Embryonic facial prominence (tissue), 1 donor: ENCODE results near the gene ERBB4.

Experiments
- DNase-seq: peaks from one replicate; pipeline ENCODE4 v3.0.0-alpha.2; 2016; ENCODE audit errors: extremely low spot score

The ERBB4 gene

DNA sequence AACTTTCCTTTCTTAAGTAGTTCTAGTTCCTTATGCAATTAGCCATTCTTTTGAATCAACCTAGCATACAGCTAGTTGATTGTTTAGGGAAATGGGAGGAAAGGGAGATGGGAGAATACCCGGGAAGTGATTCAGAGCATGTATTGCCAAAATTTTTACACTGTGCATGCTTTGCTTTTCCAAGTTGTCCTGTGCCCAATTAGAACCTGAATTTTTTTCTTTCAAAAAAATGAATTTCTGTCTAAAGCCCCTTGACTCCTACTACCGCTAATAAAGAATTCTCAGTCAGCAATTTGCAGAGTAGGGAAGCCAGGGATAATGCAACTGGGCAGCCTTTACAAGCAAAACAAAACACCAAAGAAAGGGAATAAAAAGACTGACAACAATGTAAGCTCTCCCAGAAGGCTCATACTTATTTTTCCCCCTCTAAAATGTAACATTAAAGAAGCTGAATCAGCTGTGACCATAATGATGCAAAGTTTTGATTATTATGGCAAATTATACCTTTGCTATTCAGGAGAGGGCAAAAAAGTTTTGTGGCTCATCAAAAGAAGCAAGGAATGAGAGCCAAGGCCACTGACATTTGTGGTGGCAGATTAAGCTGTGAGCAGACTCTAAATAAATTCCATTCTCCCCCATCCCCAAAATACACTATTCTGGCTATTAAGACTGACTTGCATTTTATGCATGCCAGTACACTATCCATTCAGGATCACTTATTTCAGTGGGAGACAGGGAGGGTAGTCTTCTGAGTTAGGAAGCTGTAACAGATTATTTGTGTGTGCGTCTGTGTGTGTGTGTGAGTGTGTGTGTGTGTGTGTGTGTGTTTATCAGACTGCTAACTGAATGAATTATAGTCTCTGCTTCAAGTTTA, 174.3 kb downstream of the ERBB4 start:
- DNase-seq: no peak

DNA sequence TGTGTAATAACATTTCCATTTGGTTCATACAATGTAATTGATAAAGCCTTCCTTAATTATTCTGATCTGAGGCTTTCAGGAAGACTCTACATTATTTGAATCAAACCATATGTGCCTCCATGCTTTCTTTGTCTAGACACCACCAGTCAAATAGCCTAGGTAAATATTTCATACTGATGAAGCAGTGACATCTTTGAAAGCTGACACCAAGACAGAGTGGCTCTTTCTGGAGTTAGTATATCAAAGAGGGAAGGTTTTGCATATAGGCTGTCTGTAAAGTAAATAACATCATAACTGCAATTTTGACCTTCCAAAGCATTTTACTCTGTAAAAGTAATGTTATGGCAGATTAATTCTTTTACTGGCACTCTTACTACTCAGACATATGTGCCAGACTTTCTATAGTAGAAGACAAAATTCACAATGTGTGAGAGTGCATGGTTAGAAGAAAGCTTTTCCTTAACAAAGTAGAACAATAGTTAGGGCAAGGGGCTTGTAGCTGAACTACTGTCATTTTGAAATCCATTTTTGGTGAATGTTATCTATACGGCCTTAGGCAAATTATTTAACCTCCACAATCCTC, 177.3 kb downstream of the ERBB4 start:
- DNase-seq: no peak

DNA sequence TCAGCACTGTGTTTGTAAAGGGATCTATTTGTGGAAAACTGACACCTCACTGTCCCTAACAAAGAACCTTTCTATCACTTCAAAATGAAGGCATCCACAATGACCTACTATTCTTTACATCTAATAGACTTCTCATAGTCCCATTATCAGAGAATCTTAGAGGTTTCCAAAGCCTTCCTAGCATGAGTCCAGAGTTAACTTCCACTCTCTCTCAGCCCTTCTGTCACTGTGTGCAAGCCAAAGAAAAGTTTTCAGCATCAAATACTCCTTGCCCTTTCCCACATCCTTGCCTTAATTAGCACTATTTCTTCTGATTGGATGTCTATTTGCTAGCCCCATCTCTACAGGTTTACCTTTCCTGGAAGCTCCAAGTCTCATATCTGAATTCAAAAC, 178.5 kb downstream of the ERBB4 start:
- DNase-seq: no peak

DNA sequence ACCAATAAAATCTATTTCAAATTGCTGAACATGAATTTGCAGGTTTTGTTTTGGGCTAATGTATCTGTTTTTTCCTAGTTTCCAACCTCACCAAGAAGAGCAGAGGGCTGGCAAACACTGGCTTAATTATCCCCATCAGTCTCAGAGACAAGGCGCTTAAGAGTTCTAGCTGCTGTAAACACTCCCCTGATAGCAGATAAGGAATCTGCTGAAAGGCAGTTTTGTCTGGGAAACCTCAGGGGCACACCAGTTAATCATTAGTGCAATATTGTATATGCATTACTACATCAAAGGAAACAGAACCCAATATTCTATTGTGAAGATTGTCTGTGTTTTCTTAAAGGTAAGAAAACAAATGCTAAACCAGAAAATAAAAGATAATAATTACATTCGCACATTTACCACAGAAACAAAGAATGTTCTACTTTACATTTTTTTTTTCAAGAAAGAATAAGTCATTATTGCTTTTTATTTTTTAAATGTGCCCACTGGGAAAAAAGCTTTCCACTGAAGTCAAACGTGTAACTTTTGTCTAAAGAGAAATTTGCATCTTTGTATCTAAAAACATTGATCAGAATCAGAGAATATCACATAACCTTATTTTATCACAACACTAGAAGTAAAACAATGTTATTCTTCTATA, 179.1 kb downstream of the ERBB4 start:
- DNase-seq: no peak

DNA sequence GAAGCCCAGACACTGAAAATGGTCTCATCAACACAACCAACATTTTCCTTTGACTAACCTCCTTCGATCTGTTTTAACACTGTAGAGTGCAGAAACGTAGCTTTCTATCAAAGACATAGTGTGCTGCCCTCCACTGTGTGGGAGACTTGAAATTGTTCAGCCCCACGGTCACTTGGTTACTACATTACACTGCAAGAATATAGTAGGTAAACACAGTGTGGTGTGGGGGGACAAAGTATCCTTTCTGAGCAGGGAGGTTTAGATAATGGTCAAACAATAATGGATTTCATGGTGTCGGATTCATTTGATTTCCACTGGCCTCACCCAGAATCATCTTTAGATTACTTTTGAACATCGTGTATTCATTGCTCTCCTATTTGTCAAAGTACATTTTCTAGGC, 181.0 kb downstream of the ERBB4 start:
- DNase-seq: no peak

DNA sequence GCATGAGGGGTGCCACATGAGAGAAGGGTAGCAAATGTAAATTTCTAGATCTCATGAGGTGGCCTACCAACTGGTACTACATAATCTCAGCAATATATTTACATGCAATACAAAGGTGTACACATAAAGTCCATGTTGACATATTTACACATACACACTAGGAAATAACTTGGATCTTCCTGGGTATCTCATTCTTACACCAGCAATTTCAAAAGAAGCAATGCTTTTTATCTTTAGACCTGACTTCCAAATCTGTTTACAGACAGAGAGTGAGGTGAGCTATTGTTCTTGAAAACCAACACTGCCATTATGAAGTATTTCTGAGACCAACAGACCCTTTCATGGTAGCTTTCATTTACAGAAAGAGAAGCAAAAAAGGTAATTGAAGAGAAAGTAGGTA, 184.2 kb downstream of the ERBB4 start:
- DNase-seq: no peak

DNA sequence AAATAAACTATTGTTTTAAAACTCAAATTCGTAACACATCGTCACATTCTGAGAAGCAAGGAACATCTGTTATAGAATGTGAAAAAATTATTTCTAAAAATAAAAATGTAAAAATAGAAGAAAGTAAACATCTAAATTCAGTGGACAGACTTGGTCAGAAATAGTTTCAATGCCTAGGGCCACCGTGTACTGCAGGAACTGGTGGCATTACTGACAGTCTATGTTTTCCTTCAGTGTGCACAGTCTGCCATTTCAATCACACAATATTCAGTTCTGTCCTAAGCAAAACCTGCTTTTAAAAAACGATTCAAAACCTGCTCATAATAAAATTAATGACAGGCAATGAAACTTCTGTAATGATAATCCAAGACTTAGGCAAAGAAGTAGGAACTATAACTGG, 190.1 kb downstream of the ERBB4 start:
- no peak for DNase-seq

DNA sequence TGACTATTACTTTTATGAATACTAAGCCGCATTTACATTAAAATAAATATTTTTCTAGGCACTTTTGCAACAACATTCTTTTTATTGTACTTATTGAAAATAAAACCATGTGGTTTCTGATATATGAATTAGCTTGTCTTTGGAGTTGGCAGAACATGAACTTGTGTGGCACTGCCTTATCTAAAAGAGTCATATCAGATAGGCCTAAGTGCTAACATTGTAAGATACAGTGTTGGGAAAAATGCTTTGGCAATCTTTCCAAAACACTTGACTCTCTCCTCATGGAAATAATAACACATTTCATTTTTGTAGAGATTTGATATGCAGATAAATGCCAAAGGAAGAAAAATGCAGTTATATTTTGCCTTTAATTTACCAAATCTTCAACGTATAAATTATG, 191.7 kb downstream of the ERBB4 start:
- DNase-seq: no peak

DNA sequence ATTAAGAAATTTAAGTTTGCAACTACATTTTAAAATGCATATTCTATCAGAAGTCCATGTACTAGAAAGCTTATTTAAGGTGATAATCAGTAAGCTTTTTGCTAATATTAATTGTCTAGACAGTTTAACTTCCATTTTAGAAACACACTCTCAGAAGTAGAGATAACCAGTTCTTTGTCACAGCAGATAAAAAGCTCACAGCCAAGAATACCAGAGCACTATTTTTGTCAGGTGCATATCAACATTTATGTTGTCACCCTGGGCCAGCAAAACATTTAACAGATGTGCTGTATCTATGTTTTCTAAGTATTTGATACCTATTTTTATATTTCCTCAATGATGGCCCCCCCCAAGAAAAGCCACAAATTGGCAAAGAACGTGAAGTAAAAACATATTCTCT, 192.6 kb downstream of the ERBB4 start:
- DNase-seq: no peak

DNA sequence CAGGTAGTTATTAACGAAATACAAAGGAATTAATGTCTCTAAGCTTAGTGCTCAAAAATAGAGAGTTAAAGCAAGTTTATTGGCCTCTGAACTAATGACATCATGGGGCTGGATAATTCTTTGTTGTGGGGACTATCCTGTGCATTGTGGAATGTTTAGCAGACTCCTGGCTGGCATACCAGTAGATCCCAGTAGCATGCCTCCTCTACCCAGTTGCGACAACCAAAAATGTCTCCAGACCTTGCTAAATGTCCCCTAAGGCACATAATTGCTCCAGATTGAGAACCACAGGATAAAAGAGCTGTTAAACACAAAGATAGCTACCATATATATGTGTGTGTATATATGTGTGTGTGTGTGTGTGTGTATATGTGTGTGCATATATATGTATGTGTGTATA, 194.5 kb downstream of the ERBB4 start:
- DNase-seq: no peak

DNA sequence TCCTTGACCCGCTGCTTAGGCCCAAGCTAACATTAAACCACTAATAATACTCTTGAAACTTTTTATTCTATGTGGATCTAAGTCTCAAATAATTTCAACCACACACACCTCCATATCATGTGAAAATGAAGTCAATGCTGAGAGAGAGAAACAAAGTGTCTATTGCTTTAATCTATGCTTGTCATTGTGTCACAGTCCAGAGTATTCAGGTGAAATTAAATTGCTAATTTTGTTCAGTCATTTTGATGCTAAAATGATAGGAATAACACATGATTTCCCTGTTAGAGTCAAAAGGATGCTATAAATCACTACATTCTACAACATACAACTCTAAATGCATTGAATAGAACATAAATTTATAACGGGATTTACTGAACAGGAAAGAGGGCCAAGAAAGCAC, 195.4 kb downstream of the ERBB4 start:
- DNase-seq: no peak

DNA sequence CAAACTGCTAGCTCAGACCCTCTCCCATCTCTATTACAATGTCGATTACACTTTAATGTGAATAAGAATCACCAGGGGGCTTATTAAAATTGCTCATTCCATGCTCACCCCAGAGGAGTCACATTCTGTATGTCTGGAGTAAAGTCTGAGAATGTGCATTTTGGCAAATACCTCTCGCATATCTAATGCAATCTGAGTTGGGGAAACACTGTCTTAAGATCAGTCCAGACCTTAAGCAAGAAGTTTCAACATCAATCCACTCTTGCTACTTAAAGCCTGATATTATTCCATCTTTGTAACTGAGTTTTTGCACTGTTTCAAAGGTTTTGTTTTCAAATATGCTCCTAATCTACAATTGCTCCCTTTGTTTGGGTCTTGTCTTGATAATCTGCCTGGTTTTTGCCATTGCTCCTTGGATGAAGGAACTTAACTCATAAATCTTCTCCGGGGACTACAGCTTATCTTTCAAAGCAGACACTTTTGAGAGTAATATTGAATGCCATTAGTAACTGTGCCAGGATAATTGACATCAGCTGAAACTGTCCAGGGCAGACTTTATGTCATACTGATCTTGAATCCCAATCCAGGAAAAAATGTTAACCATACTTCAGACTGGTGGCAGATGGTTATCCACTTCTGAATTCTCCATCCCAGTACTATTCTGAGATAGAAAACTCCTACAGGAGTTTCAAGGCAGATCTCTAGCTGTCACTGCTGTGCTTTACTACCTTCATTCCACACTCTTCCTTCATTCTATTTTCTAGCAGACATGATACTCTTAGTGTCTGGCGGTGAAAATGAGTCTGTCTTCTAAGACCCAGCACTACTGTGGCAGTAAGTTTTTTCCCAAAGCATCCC, 200.9 kb downstream of the ERBB4 start:
- DNase-seq: no peak

DNA sequence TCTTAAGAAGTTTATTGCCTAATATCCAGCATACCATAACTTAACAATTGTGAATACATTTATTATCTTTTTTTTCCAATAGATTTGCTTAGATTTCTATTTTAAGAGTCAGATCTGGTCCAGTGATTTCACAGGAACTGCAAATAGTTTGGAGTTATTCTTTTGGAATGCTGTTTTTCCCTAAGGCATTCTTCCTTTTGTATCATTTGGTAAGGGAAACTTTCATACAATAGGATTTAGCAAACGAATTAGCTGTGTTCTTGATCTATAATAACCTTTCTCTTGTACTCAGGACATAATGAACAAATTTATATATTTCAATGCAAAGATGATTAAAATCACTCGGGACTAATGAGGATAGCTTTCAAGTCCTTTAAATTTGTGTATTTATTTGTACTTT, 201.6 kb downstream of the ERBB4 start:
- DNase-seq: no peak

DNA sequence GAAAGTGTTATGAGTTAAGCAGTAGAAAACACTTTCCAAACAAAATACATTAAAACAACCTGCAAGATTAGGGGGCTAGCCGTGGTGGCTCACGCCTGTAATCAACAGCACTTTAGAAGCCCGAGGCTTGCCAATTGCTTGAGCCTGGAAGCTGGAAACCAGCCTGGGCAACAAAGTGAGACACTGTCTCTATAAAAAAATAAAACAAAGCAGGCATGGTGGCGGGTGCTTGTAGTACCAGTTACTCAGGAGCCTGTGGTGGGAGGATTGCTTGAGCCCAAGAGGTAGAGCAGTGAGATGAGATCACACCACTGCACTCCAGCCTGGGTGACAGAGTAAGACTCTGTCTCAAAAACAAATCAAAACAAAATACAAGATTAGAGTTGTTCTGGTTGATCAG, 208.3 kb downstream of the ERBB4 start:
- no peak for DNase-seq

DNA sequence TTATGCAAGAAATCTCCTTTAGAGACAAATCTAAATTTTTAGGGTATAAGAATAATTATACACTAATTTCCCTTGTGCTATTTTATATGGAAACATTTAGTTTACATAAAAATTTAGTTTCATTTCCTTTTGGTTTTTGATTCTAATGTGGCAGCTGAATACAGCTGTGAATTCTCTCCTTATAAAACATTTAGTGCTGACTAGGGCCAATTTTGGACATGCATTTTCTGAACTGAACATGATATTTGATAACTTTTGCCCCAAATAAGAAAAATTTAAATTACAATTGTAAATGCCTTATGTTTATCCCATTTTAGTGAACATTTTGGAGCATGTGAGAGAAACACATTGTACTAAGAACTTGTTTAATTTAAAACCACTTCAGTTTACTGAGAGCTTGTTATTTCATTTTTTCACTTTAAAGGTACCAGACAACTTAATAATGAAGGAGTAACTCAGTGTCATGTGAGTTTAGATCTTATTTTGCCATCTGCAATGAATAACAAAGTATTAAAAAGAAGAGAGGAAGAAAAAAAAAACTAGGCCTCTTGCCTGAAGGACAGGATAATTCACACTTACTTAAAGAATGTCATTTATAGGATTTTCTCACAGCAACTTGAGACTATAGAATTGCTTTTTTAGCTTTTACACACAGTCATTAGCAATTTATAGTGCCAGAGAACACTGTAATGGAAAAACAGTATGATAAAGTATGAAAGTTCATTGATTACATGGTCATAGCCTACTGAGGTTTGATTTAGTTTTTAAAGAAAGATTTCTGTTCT, 209.7 kb downstream of the ERBB4 start:
- no peak for DNase-seq

DNA sequence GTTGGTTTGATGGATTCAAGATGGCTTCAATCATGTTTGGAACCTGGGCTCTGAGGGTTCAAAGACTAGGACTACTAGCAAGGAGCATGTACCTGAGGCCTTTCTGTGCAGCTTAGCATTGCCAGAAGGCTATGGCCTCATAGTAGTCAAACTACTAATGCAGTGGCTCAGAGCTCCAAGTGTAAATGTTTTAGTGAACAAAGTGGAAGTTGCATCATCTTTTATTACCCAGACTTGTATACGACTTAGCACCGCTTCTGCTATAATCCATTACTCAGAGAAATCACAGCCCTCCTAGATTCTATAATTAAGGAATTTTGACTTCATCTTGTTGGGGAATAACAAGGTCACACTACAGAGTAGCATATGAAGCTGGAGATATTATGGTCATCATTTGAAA, 210.5 kb downstream of the ERBB4 start:
- no peak for DNase-seq

DNA sequence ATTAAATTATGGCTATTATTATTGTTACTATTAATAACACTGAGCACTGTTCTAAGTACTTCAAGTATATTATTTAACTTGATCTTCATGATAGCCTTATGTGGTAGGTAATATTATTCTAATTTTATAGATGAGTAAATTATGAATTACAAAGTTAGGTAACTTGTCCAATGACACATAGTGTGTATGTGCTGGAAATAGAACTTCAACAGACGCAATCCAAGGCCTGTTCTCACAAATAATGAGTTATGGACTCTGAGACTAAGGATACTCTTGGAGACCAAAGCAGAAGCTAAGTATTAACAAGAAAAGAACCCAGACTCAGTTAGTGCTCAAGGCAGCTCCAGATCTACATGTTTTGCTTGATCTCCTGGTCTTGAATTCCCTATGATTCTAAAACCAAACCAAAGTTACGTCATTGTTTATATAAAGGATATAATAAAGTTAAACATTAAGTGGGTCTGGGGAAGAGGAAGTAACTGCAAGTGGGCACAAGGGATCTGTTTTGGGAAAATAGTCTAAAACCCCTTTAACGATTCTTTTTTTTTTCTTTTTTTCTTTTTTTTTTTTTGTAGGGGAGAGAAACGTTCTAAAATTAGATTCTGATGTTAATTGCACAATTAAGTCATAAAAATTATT, 211.3 kb downstream of the ERBB4 start:
- DNase-seq: no peak

DNA sequence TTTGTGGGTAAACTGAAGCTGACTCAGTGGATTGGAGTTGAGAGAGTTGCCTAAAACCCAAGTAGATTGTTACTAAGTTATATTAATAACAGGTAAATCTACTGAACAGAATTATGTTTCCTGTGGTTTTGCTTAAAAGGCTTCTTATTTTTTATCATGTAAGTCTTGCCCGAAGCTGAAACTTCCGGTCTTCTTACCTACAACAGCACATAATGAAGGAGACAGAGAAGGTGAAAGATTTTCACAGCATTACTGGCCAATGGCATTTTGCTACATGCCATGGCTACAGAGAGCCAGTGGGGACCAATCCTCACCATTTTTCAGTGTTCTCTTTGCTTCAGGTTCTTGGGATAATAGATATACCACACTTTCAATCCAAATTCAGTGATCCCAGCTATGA, 220.0 kb downstream of the ERBB4 start:
- DNase-seq: no peak

DNA sequence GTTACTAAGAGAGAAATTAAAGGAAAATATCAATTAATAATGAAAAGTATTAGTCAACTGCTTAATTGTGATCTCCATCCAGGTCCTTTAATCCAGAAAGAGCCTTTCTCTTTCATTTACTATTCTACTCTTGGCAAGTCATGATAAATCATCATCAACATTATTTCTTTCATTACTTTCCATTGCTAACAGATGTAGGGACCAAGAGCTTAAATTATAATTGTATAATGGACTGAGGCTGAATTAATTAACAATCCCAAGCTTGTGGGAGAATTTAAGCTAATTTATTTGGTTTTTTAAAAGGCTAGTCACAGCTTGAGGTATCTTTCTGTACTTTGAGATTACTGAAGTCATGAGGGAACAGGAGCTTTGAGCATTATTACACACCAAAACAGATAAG, 223.9 kb downstream of the ERBB4 start:
- no peak for DNase-seq

DNA sequence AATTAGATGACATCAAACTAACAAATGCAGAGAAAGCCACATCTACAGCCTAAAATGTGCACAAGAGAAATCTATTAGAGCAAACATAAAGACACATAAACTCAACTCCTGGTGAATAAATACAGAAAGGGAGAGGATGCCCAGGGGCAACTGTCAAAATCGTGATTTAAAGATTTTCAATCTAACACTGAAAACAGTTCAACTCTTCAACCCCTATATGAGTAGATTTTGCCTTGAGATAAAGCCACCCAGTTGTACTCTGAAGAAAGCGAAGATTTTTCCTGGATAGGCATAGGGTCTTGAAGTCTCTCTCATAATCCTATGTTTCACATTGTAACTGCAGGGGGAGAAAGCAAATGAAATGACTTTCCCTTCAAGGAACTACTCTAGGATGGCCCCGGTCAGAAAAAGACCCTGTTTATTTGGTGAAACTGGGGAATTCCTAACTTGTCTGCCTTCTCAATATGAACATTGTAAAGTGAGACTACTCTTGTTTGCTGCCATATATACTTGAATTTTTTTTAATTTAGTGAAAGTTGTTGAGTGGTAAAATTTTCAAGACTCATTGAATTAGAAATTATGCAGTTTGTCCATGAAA, 226.7 kb downstream of the ERBB4 start:
- DNase-seq: no peak

DNA sequence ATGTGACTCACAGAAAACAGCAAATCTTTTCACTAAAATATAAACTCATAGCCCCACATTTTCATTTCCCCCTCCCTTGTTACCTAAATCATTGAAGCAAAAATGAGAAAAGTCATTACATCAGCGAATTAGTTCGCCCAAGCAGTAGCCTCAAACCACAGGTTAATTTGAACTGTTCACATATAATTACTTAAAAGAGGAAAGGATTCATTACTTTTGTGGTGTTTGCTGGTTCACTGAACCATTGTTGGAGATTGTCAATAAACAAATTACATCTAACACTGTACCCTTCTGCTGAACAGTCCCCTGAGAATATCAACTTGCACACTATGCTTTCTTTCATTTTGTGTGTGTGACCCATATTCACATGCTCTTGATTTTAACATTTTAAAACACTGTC, 238.7 kb downstream of the ERBB4 start:
- no peak for DNase-seq
